Endodermal cell (in vitro differentiated cells): ENCODE measurements around the gene ALDH1A1. TPM values are rescaled to one million over a fixed set of nuclear protein-coding genes. Genes with fewer than 3 reads are reported as not detected.

Experiments used
- DNase-seq: peaks from one replicate; pipeline ENCODE4 v3.0.0-alpha.2; 2017
- H3K27ac ChIP-seq: 2 replicates; pipeline ENCODE4 v1.5.1; 2013; ENCODE audit warnings: mild to moderate bottlenecking, low read depth, low read length, moderate library complexity
- H3K27me3 ChIP-seq: 2 replicates; pipeline ENCODE4 v1.6.1; 2013; ENCODE audit warnings: mild to moderate bottlenecking, low read length, moderate library complexity; ENCODE audit not compliant: insufficient read depth, control insufficient read depth, poor library complexity, severe bottlenecking
- H3K36me3 ChIP-seq: 2 replicates; pipeline ENCODE4 v1.7.0; 2013; ENCODE audit warnings: mild to moderate bottlenecking, low read length, moderate library complexity; ENCODE audit not compliant: control insufficient read depth, insufficient read depth
- H3K4me1 ChIP-seq: one replicate; pipeline ENCODE4 v1.7.0; 2013; ENCODE audit warnings: low read length; ENCODE audit not compliant: control insufficient read depth, insufficient read depth
- H3K4me3 ChIP-seq: 2 replicates; pipeline ENCODE4 v1.5.1; 2013; ENCODE audit warnings: mild to moderate bottlenecking, low read length, moderate library complexity
- H3K9ac ChIP-seq: 2 replicates; pipeline ENCODE4 v1.6.1; 2013; ENCODE audit warnings: mild to moderate bottlenecking, low read length, moderate library complexity; ENCODE audit not compliant: poor library complexity, severe bottlenecking; ENCODE audit errors: extremely low read depth
- H3K9me3 ChIP-seq: 2 replicates; pipeline ENCODE4 v1.6.1; 2013; ENCODE audit warnings: mild to moderate bottlenecking, low read length, moderate library complexity; ENCODE audit not compliant: control insufficient read depth
- H3K27ac Mint-ChIP-seq: 2 replicates; pipeline ENCODE4 v1.8.0; 2020; ENCODE audit warnings: mixed read lengths
- H3K27me3 Mint-ChIP-seq: 2 replicates; pipeline ENCODE4 v1.8.0; 2021; ENCODE audit warnings: mild to moderate bottlenecking, mixed read lengths; ENCODE audit not compliant: insufficient read depth
- H3K36me3 Mint-ChIP-seq: 2 replicates; pipeline ENCODE4 v1.8.0; 2020; ENCODE audit warnings: low read depth, mixed read lengths
- H3K4me1 Mint-ChIP-seq: 2 replicates; pipeline ENCODE4 v1.8.0; 2020; ENCODE audit warnings: mixed read lengths
- H3K4me3 Mint-ChIP-seq: 2 replicates; pipeline ENCODE4 v1.8.0; 2020; ENCODE audit warnings: mild to moderate bottlenecking, moderate library complexity, mixed read lengths
- H3K9me3 Mint-ChIP-seq: 2 replicates; pipeline ENCODE4 v1.8.0; 2020; ENCODE audit warnings: mild to moderate bottlenecking, mixed read lengths
- CTCF ChIP-seq: fragments of 200-600 bp; sonication (generic); conservative IDR thresholded peaks from 2 replicates; pipeline ENCODE4 v1.5.0; 2021; ENCODE audit warnings: antibody characterized with exemption, mild to moderate bottlenecking
- WGBS, 2 experiments: methylation state at CpG; one replicate each; pipeline versions ENCODE4 v1.1.5 to v1.1.7; 2013; ENCODE audit warnings: missing lambda C conversion rate in 2 of 2, mixed read lengths in 1 of 2; ENCODE audit not compliant: insufficient coverage in 1 of 2, insufficient read length in 1 of 2; 5-methylcytosine and 5-hydroxymethylcytosine counted together
- total RNA-seq, 2 donors: library from RNA; stranded (reverse); fragmentation: NEBNext Ultra II Directional in 1 of 2; extraction: Animal tissue kit (Norgen Biotek cat#: 25700) in 1 of 2; gene quantifications; 2 replicates in 1 of 2; 3 replicates in 1 of 2; pipeline ENCODE4 v1.2.1, GENCODE V29; 2021

Gene ALDH1A1
- total RNA-seq, 2 donors from 2014 or later: 3.5 to 4.6 TPM

GRCh38 chr9:72935595-72935994 lies 17.3 kb downstream of the ALDH1A1 start:
- 87% methylated on average over 2 of the region's 4 CpGs; no CpG with 5 or more reads in 1 of the 2 experiments for WGBS, 2 experiments

GRCh38 chr9:72933730-72934665 lies 18.9 kb downstream of the ALDH1A1 start:
- Histone ChIP-seq H3K9ac (no peak overlapping the region), H3K4me3 (no peak overlapping the region), H3K4me1 (no peaks in the 10 kb centered on the region), H3K9me3 (no peaks in the 10 kb centered on the region), H3K36me3 (no peaks in the 10 kb centered on the region), H3K27me3 (peaks cover 37% of the 10 kb centered on the region), H3K27ac (no peak overlapping the region)
- WGBS, 2 experiments: 83 to 90% methylated on average over 3 to 4 of the region's 4 CpGs
- TF ChIP-seq CTCF: no peak
- Mint-ChIP-seq H3K36me3 (no peaks in the 10 kb centered on the region), H3K9me3 (no peaks in the 10 kb centered on the region), H3K27me3 (peaks cover 21% of the 10 kb centered on the region), H3K27ac (no peak overlapping the region), H3K4me3 (no peak overlapping the region), H3K4me1 (peaks cover 20% of the 10 kb centered on the region)
- no peak for DNase-seq

More at GRCh38 chr9:72935595-72935994, 17.3 kb downstream of the ALDH1A1 start:
- no peak overlapping the region for H3K27ac ChIP-seq
- H3K36me3 ChIP-seq: no peaks in the 10 kb centered on the region
- H3K4me1 ChIP-seq: no peaks in the 10 kb centered on the region
- no peaks in the 10 kb centered on the region for H3K36me3 Mint-ChIP-seq
- no peak overlapping the region for H3K4me3 Mint-ChIP-seq
- DNase-seq: no peak
- H3K9ac ChIP-seq: no peak overlapping the region
- H3K27ac Mint-ChIP-seq: no peak overlapping the region
- H3K9me3 Mint-ChIP-seq: no peaks in the 10 kb centered on the region
- no peak for TF ChIP-seq CTCF
- peaks cover 39% of the 10 kb centered on the region for H3K27me3 ChIP-seq
- H3K4me3 ChIP-seq: no peak overlapping the region
- H3K27me3 Mint-ChIP-seq: peaks cover 21% of the 10 kb centered on the region
- peaks cover 20% of the 10 kb centered on the region for H3K4me1 Mint-ChIP-seq
- no peaks in the 10 kb centered on the region for H3K9me3 ChIP-seq

GRCh38 chr9:72932619-72933018 lies 20.2 kb downstream of the ALDH1A1 start:
- DNase-seq: no peak
- TF ChIP-seq CTCF: no peak

More at GRCh38 chr9:72932619-72933018, 20.2 kb downstream of the ALDH1A1 start:
- Histone ChIP-seq H3K9me3 (no peaks in the 10 kb centered on the region), H3K27me3 (peaks cover 33% of the 10 kb centered on the region), H3K27ac (no peak overlapping the region), H3K36me3 (no peaks in the 10 kb centered on the region), H3K4me1 (no peaks in the 10 kb centered on the region), H3K4me3 (no peak overlapping the region), H3K9ac (no peak overlapping the region)
- no peaks in the 10 kb centered on the region for H3K36me3 Mint-ChIP-seq
- H3K27me3 Mint-ChIP-seq: peaks cover 21% of the 10 kb centered on the region
- H3K4me3 Mint-ChIP-seq: no peak overlapping the region
- WGBS, 2 experiments: 86 to 93% methylated on average over 2 to 3 of the region's 3 CpGs
- H3K9me3 Mint-ChIP-seq: no peaks in the 10 kb centered on the region
- H3K27ac Mint-ChIP-seq: no peak overlapping the region
- H3K4me1 Mint-ChIP-seq: peaks cover 20% of the 10 kb centered on the region
